ENCODE data around the gene TIRAP. TPM values are rescaled to one million over a fixed set of nuclear protein-coding genes. Genes with fewer than 3 reads are reported as not detected.

TIRAP gene
- total and polyA plus RNA-seq, 2 of the 8 experiments (the other 6 are each of a cell fraction or from before 2014, with no cell fraction given), result 5.3 TPM

- H3K23me2 ChIP-seq (ENCODE audit: low read depth, low read length), result no peaks in the 10 kb centered on the region
- TF ChIP-seq KDM1A (IDR thresholded peaks at IDR 0.05; ENCODE audit: borderline replicate concordance, low read length) (no peak), SUZ12 (IDR thresholded peaks at IDR 0.05; ENCODE audit: low read length) (no peak), CBX5 (IDR thresholded peaks at IDR 0.05; ENCODE audit: low read depth, low read length) (no peak), CHD2 (IDR thresholded peaks at IDR 0.05; ENCODE audit: low read length) (no peak), SP4 (IDR thresholded peaks at IDR 0.05; ENCODE audit: low read length) (no peak)
- no peaks in the 10 kb centered on the region for H3K79me2 ChIP-seq (ENCODE audit: control insufficient read depth in 1 of 2, insufficient read depth in 2 of 2, low read length in 2 of 2)
- POLR2A ChIA-PET (ENCODE audit: partially characterized antibody), result interaction anchor here (0.8 to 1.4 kb wide), 5 partner anchors 16 to 105 kb away, joined by 3 to 5 read pairs (median 3); no protein-coding TSS in a partner anchor
- no peak overlapping the region for H3K56ac ChIP-seq (replicated peaks; ENCODE audit: insufficient read length, low read depth, low read length)
- H3K79me1 ChIP-seq (ENCODE audit: low read depth, low read length), result peaks cover 2% of the 10 kb centered on the region; the same call in 1 of the 2 replicates
- H3K4me2 ChIP-seq (ENCODE audit: insufficient read depth in 1 of 2, low read depth in 2 of 2, low read length in 2 of 2), result no peak overlapping the region
- no peak overlapping the region for H3K9ac ChIP-seq (replicated peaks in 1 of 4; ENCODE audit: extremely low read depth in 1 of 4, low read depth in 3 of 4, low read length in 3 of 4)
- no peaks in the 10 kb centered on the region for H3K4me1 ChIP-seq (replicated peaks in 1 of 4; ENCODE audit: control insufficient read depth in 3 of 4, insufficient read depth in 4 of 4, low read length in 3 of 4)
- no peak overlapping the region for H3K14ac ChIP-seq (ENCODE audit: insufficient read length)
- H4K20me1 ChIP-seq (replicated peaks in 1 of 2; ENCODE audit: control insufficient read depth in 1 of 2, insufficient read depth in 2 of 2, low read length in 2 of 2), result peaks cover 0 to 1% of the 10 kb centered on the region in 2 experiments
- H3K9me3 ChIP-seq (ENCODE audit: insufficient read depth in 2 of 2, low read depth in 1 of 2, low read length in 1 of 2), result no peaks in the 10 kb centered on the region
- H2AFZ ChIP-seq (ENCODE audit: low read length), result no peak overlapping the region
- H2BK20ac ChIP-seq (ENCODE audit: low read length), result no peak overlapping the region
- no peak overlapping the region for H2BK5ac ChIP-seq (ENCODE audit: low read depth, low read length)
- no peak overlapping the region for H3K23ac ChIP-seq (ENCODE audit: insufficient read length)
- no peaks in the 10 kb centered on the region for H3K27me3 ChIP-seq (replicated peaks in 1 of 4; ENCODE audit: control insufficient read depth in 3 of 4, extremely low read depth in 1 of 4, insufficient read depth in 3 of 4, low read length in 3 of 4)
- H4K5ac ChIP-seq (ENCODE audit: insufficient read length, low read depth, low read length), result no peak overlapping the region
- no peak for DNase-seq (ENCODE audit: low read depth in 1 of 2, low spot score in 2 of 2)
- no peak overlapping the region for H2BK120ac ChIP-seq (replicated peaks; ENCODE audit: low read depth, low read length)
- 77% methylated on average over 6 of the region's 6 CpGs; no CpG with 5 or more reads in 1 of the 2 experiments for WGBS, 2 experiments (ENCODE audit: extremely low coverage in 1 of 2, insufficient coverage in 1 of 2, insufficient read length in 1 of 2, insufficient replicate concordance in 2 of 2, low coverage in 1 of 2, low lambda C conversion rate in 2 of 2, missing lambda C conversion rate in 1 of 2)
- no peak overlapping the region for H2BK15ac ChIP-seq (ENCODE audit: low read length)
- peaks cover 0 to 4% (median 2%) of the 10 kb centered on the region in 4 experiments; a peak in 2 of 8 replicates for H3K36me3 ChIP-seq (ENCODE audit: control insufficient read depth in 2 of 4, insufficient read depth in 4 of 4, low read length in 3 of 4)
- CTCF ChIA-PET (ENCODE audit: partially characterized antibody), result interaction anchor here (0.8 to 4.8 kb wide), 48 partner anchors 8 to 256 kb away, joined by 3 to 31 read pairs (median 6); partner anchors contain the start of gene ST3GAL4
- H3K4me3 ChIP-seq (ENCODE audit: extremely low read depth in 1 of 4, insufficient read depth in 2 of 4, low read depth in 3 of 4, low read length in 4 of 4), result no peak overlapping the region
- H2BK12ac ChIP-seq (ENCODE audit: low read depth, low read length), result no peak overlapping the region
- H2AK5ac ChIP-seq (ENCODE audit: low read depth, low read length), result no peak overlapping the region
- H3K27ac ChIP-seq (ENCODE audit: low read depth, low read length), result no peak overlapping the region
- no peak overlapping the region for H3K4ac ChIP-seq (replicated peaks; ENCODE audit: insufficient read length, low read depth, low read length)
- no peak for FAIRE-seq
- no peak overlapping the region for H4K91ac ChIP-seq (replicated peaks; ENCODE audit: insufficient read length, low read length)
- H4K8ac ChIP-seq (ENCODE audit: extremely low read depth, insufficient read depth, low read length), result no peak overlapping the region
- no peak overlapping the region for H3K18ac ChIP-seq (ENCODE audit: extremely low read depth, low read length)
Observed at GRCh38 chr11:126310992-126311310, 28.1 kb downstream of the TIRAP start.

Measured in H1 (cell line).